ENCODE measurements around the gene PRKAA1.

The PRKAA1 gene

DNA sequence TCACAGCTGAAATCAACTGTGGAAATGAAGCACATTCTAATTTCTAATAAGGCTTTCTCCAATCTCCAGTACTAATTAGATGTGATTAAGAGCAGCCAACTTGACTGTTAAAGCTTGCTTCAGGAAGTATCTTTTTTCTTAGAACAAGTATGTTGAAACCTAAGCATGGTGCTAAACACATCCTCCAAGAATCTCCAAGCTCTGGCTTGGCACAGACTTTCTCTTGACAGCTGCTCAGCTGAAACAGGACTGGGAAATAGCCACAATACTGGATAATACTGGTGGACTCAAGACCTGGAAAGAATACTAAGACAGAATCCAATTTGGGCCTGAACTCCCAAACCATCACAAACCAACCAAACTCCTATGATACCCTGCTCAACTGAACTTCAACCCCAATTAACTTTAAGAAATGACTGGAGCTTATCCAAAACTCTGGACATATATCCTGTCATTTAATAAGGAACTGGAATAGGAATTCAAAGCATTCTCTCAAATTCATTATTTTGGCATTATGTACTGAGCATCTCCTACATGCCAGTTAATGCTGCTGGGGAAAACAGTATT, 16.2 kb downstream of the PRKAA1 start:
- no peak for DNase-seq (ENCODE audit: low read depth)

DNA sequence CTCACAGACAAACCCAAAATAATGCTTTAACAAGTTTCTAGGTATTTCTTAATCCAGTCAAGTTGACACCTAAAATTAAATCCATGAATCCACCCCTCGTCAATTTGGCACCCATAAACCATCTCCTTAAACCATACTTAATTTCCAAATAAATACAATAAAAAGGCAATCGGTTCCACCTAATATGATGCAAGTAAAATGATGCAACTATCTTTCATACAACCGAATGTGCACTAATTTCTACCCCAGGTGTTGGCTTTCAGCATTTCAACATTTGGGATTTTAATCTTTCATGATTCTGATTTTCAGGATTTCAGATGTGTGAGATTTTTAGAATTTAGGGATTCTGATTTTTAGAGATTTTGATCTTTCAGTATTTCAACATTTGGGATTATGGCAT, 17.3 kb downstream of the PRKAA1 start:
- no peak for DNase-seq (ENCODE audit: low read depth)

- no peak for DNase-seq (ENCODE audit: low read depth)
Observed at GRCh38 chr5:40780199-40780598, 18.0 kb downstream of the PRKAA1 start.

DNA sequence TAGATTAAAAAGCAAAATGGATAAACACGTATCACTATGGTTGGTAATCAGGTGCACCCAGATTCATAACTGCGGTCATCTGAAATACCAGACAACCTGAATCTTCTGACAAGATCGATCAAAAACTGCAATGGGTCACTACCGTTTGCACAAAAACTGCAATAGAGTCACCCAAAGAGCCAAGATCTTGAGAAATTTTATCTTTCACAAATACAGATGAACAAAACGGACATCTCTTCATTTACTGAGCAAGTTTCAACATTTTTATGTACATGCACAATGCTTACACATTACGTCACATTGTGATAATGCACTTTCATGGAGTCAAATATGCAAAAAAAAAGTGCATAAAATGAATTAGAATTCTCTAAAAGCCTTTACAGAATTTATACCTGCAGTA, 18.6 kb downstream of the PRKAA1 start:
- DNase-seq (ENCODE audit: low read depth), result no peak

- DNase-seq (ENCODE audit: low read depth), result no peak
Observed at GRCh38 chr5:40778133-40778532, 20.0 kb downstream of the PRKAA1 start.

GRCh38 chr5:40776658-40776977, 21.6 kb downstream of the PRKAA1 start:
- no peak for DNase-seq (ENCODE audit: low read depth)

DNA sequence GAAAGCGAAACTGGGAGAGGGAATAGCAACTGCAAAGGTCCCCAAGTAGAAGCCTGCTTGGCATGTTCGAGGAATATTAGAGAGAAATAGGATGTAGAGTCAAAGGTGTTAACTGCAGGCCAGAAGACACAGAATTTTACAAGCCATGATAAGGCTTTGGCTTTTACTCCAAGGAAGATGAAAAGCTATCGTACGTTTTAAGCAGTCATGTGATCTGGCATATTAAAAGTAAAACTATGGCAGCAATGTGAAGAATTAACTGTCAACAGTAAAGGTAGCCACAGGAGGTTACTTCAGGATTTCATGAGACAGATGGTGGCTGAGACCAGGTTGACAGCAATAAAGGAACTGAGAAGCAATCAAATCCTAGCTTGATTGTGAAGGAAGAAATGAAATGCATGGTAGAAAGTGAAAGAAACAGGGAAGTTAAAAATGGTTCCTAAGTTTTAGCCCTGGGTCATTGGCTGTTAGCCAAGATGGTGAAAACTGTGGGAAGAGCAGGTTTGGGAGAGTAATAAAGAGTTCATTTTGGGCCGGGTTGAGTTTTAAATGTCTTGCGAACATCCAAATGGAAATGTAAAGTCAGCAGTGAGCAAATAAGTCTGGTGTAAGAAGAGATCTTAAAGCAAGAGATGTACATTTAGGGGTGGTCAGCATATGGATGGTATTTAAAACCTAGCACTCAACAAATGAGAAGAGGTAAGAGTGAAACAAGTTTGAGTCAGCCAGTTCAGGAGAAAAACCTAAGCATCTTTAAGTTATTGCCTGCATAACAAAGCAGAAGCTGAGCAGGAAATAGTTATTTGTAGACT, 22.1 kb downstream of the PRKAA1 start:
- DNase-seq (ENCODE audit: low read depth), result no peak

DNA sequence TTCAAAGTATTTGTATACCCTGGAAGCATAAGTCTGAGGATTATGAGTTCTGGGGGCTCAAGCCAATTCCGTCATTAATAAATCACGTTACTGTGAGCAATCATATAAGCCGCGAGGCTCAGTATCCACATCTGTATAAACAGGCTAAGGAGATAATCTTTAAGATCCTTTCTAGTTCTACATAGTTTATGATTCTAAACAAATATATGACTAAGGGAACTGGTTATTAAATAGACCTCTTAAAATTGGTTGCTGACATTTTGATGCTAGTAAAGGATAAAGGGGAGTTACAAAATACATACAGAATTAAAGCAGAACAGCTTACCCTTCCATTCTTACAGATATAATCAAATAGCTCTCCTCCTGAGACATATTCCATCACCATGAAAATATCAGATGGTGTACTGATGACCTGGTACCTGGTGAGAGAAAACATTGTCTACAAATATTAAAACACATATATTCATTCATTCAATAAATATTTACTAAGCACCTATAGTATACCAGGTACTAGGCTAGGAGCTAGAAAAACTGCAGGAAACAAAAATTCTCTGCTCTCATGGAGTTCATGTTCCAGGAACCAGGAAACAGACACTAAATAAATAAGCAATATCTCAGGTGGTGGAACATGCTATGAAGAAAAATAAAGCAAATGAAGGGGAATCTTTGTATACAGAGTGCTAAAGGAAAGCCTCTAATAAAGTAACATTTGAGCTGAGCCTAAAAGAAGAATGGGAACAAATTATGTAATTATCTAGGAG, 22.9 kb downstream of the PRKAA1 start:
- DNase-seq (ENCODE audit: low read depth), result no peak

DNA sequence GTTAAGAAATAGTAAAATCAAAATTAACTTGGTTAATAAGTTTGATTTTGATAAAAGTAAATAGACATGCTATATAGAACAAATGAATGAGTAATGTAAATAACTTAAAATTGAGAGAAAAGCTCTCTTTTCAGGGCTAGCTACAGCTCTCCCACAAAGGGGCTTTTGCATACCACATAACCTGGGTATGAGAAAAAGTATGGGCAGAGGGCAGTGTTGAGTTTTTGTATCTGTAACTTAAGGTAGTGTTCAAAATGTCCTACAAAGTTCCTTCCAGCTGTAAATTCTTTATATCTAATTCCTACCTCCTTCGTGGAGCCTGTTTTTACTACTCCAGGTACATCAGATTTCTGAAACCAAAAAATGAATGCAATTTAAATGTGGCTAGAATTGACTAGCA, 23.6 kb downstream of the PRKAA1 start:
- no peak for DNase-seq (ENCODE audit: low read depth)

DNA sequence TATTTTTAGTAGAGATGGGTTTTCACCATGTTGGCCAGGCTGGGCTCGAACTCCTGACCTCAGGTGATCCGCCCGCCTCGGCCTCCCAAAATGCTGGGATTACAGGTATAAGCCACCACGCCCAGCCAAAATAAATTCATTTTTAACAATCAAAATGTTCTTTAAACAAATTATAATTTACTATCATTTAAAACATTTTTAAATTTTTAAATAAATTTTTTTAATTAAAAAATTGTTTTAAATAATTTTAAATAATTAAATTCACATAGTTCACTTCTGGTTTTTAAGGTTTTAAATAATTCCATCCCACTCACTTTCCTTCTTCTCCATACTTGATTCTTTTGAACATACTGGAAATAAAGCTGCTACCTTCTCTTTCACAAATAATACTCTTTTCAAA, 27.4 kb downstream of the PRKAA1 start:
- DNase-seq (ENCODE audit: low read depth), result no peak

- no peak for DNase-seq (ENCODE audit: low read depth)
Observed at GRCh38 chr5:40762705-40763104, 35.5 kb downstream of the PRKAA1 start.

DNA sequence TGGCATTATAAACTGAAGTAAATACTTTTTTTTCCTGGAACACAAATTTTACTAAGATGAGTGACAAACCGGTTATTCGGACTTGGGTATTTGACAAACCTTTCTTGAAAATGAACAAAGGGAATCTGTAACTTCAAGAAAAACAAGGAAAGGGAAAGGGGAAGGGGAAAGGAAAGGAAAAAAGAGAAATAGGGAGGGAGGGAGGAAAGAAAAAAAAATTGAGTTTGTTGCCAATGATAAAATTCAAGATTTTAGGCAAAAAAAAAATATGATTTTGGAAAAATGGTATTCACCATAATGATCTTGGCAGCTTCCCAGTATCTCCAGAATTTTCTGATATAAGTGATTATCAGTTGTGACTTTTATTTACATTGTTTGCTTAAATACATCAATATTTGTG, 40.8 kb downstream of the PRKAA1 start:
- DNase-seq (ENCODE audit: low read depth), result no peak

DNA sequence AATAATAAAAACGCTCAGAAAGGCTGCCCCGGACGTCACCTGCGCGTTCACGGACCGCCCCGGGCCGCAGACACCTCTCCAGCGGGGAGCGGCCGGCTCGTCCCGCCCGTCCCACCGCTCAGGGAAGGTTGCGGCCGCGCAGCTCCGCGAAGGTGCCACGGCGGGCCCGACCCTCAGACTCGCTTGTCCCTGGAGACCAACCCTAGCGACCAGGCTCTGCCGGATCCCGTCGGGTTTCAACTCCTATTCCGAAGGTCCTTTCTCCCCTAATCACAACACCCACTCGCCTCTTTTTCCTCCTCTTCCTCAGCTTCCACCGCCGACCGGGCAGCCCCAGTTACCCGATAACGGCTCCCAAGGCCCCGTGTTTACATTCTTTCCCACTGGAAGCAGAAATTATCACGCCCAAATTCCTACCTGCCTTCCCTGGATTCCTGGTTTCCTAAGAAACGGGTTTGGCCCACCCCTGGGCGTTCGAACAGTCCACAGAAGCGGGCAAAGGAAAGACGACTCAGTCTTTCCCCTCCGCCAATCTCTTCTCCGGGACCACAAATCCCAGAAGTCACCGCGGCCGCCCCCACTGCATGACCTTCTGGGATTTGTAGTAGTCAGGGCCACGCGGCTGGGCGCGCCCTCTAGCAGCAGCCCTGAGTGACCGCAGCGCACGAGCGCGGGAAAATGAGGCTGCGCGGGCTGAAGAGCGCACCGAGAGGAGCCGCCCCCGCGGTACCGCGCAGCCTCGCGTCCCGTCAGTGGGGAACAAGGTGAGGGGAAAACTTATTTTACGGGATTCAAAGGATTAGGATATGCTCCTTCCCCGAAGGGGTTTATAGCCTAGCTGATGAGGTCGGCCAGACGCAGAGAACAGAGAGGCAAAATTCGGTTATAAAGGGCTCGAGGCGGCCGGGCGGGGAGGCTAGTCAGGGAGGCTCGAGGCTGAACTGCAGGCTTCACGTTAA, 42.5 kb downstream of the PRKAA1 start, which contains the start of gene TTC33:
Gene TTC33 (minus strand): TSS at position 555 of the 959 bp plus-strand sequence. CDS start 8,943 bp downstream, outside the sequence.
- peak; percentile 93 for DNase-seq (ENCODE audit: low read depth)

GRCh38 chr5:40755093-40755406, 43.1 kb downstream of the PRKAA1 start:
- DNase-seq (ENCODE audit: low read depth), result peak; percentile 51

DNA sequence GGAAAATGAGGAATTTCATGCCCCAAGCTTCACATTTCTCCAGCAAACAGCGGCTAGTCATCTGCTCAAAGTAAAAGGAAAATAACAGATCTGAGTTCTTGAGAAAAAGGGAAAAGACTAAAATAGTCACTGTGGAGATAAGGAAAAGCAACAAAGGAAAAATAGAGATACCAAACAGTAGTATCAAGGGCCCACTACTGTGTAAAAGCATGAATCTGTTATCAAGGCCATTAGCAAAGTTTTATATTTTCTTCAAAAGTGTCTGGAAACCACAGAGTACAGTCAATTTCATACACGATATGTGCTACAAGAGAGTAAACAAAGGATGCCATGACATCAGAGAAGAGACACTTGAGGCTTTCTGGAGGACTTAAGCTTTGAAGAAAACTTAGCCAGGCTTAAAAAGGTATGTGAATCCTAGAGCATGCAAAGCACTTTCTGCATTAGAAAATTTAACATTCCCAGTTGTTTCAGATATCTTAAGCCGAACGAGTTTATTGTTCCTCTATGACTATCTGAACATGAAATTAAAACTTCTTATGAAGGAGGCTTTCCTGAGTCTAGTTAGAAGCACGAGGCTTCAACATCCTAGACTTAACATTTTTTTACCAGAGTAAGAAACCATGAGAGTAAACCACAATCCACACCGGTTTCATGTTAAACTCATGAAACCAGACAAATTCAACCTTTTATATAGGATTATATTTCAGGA, 43.6 kb downstream of the PRKAA1 start:
- DNase-seq (ENCODE audit: low read depth), result no peak

- no peak for DNase-seq (ENCODE audit: low read depth)
Observed at GRCh38 chr5:40746703-40747102, 51.5 kb downstream of the PRKAA1 start.

- no peak for DNase-seq (ENCODE audit: low read depth)
Observed at GRCh38 chr5:40743771-40744170, 54.4 kb downstream of the PRKAA1 start.

- DNase-seq (ENCODE audit: low read depth), result no peak
Observed at GRCh38 chr5:40738502-40738901, 59.7 kb downstream of the PRKAA1 start.

- no peak for DNase-seq (ENCODE audit: low read depth)
Observed at GRCh38 chr5:40736103-40736875, 61.9 kb downstream of the PRKAA1 start.

- no peak for DNase-seq (ENCODE audit: low read depth)
Observed at GRCh38 chr5:40735609-40736008, 62.6 kb downstream of the PRKAA1 start.

- no peak for DNase-seq (ENCODE audit: low read depth)
Observed at GRCh38 chr5:40734986-40735385, 63.2 kb downstream of the PRKAA1 start.

Data from T follicular helper cell (primary cell).